Panc1 (cell line): ENCODE results near the gene GRPEL2. TPM values are rescaled to one million over a fixed set of nuclear protein-coding genes. Genes with fewer than 3 reads are reported as not detected.
A peak's percentile ranks its signal among the peaks of the same experiment; 100 is the strongest.

Experiments
- ATAC-seq: fragments of 200-7000 bp; cut with Tn5 transposase; 2 replicates; pipeline ENCODE4 v1.9.1; 2020; ENCODE audit warnings: mild to moderate bottlenecking, moderate library complexity
- BruUV-seq: library from RNA; stranded (reverse); fragments of 400-500 nt; replicated peaks from 2 replicates; lab custom pipeline; 2021; lab: Mats Ljungman, UMichigan
- CTCF ChIA-PET: fragments of 300-600 bp; sonication (Branson Sonifier 250); formaldehyde crosslinking; loops from one replicate; lab custom pipeline; 2022; ENCODE audit warnings: antibody characterized with exemption; lab: Charles Lee
- POLR2A ChIA-PET: fragments of 300-600 bp; sonication (Branson Sonifier 250); formaldehyde crosslinking; loops from one replicate; lab custom pipeline; 2022; ENCODE audit warnings: antibody characterized with exemption; lab: Charles Lee
- DNase-seq: peaks from one replicate; pipeline ENCODE4 v3.0.0-alpha.2; 2010; ENCODE audit warnings: low read depth, low spot score
- H3K27ac ChIP-seq: 2 replicates; pipeline ENCODE4 v1.5.1; 2011; ENCODE audit warnings: mild to moderate bottlenecking, low read length, inconsistent platforms
- H3K27me3 ChIP-seq: fragments of 200-500 bp; sonication (Bioruptor generic); 2 replicates; pipeline ENCODE4 v1.6.0; 2014; ENCODE audit warnings: low read length, inconsistent platforms; ENCODE audit not compliant: control insufficient read depth, insufficient read depth
- H3K36me3 ChIP-seq: fragments of 200-500 bp; sonication (Bioruptor generic); 2 replicates; pipeline ENCODE4 v1.5.1; 2014; ENCODE audit warnings: inconsistent platforms, mild to moderate bottlenecking, low read length, moderate library complexity; ENCODE audit not compliant: control insufficient read depth, insufficient read depth
- H3K4me1 ChIP-seq: 2 replicates; pipeline ENCODE4 v1.5.1; 2011; ENCODE audit warnings: inconsistent platforms, mild to moderate bottlenecking, low read length, moderate library complexity; ENCODE audit not compliant: control insufficient read depth, insufficient read depth
- H3K4me3 ChIP-seq, 2 experiments: 2 replicates each; pipeline ENCODE4 v1.5.1; 2011 to 2012; ENCODE audit warnings: low read depth in 2 of 2, low read length in 2 of 2, mild to moderate bottlenecking in 2 of 2, inconsistent platforms in 1 of 2, moderate library complexity in 1 of 2
- H3K9me3 ChIP-seq: fragments of 200-500 bp; sonication (Bioruptor generic); 2 replicates; pipeline ENCODE4 v1.5.1; 2014; ENCODE audit warnings: low read depth, mild to moderate bottlenecking, inconsistent platforms, low read length, moderate library complexity; ENCODE audit not compliant: control insufficient read depth, insufficient read depth
- CTCF ChIP-seq: fragments of 450-650 bp; IDR thresholded peaks from 2 replicates; pipeline ENCODE4 v1.5.1; 2017; ENCODE audit warnings: mild to moderate bottlenecking
- POLR2AphosphoS5 ChIP-seq: IDR thresholded peaks from 2 replicates; pipeline ENCODE4 v1.6.1; 2012; ENCODE audit warnings: mild to moderate bottlenecking, low read depth, low read length, moderate library complexity
- REST ChIP-seq, 2 experiments: IDR thresholded peaks; 2 replicates each; pipeline ENCODE4 v1.6.1; 2011 to 2012; ENCODE audit warnings: low read depth in 2 of 2, control low read depth in 1 of 2, low read length in 1 of 2, mild to moderate bottlenecking in 1 of 2, moderate library complexity in 1 of 2; ENCODE audit not compliant: insufficient read depth in 1 of 2
- SIN3A ChIP-seq: IDR thresholded peaks from 2 replicates; pipeline ENCODE4 v1.6.1; 2012; ENCODE audit warnings: low read depth, mild to moderate bottlenecking, low read length, moderate library complexity, borderline replicate concordance; ENCODE audit not compliant: insufficient read depth
- TCF7L2 ChIP-seq: IDR thresholded peaks from 2 replicates; pipeline ENCODE4 v1.6.1; 2011; ENCODE audit warnings: mild to moderate bottlenecking, low read depth, low read length, inconsistent platforms
- in situ Hi-C: cut with HindIII; loops from 2 replicates; pipeline ENCODE4 v1.10.0; 2016; ENCODE audit warnings: low sequenced_read_pairs, low pct_unique_long_range_greater_than_20kb
- intact Hi-C: fragments of 100-400 bp; cut with micrococcal nuclease; formaldehyde crosslinking; loops from one replicate; pipeline ENCODE4 v1.10.0; 2022; ENCODE audit not compliant: unreplicated experiment
- total RNA-seq: library from RNA; stranded (reverse); gene quantifications from one replicate; pipeline ENCODE4 v1.2.1, GENCODE V29; 2021; ENCODE audit not compliant: unreplicated experiment

Gene GRPEL2
- total RNA-seq, 1 experiment from 2014 or later = 30.1 TPM

GRCh38 chr5:149344151-149344550 is 1.1 kb upstream of the GRPEL2 start:
- BruUV-seq = no TSS peak
- H3K4me3 ChIP-seq = peak overlapping the region; percentile 82 to 89
- DNase-seq (no peak), ATAC-seq (no peak)
- ChIA-PET CTCF (no interaction called here), POLR2A (interaction anchor here (0.6 kb wide), 1 partner anchor 717 kb away, joined by 3 read pairs; no protein-coding TSS in a partner anchor)
- H3K27me3 ChIP-seq = no peaks in the 10 kb centered on the region
- in situ Hi-C loops (no loop called here), intact Hi-C loops (no loop called here)
- no peaks in the 10 kb centered on the region for H3K9me3 ChIP-seq
- peaks cover 16% of the 10 kb centered on the region for H3K36me3 ChIP-seq
- H3K27ac ChIP-seq = peak overlapping the region; percentile 96
- TF ChIP-seq TCF7L2 = no peak
- no peak for TF ChIP-seq REST (IDR thresholded peaks at IDR 0.05; ENCODE audit: insufficient read depth in 1 of 2, low read depth in 2 of 2, low read length in 1 of 2)
- TF ChIP-seq SIN3A = no peak
- no peak for TF ChIP-seq CTCF
- no peak for TF ChIP-seq POLR2AphosphoS5
- H3K4me1 ChIP-seq = peaks cover 7% of the 10 kb centered on the region

- ChIA-PET CTCF (no interaction called here), POLR2A (interaction anchor here (0.9 to 1.4 kb wide), 2 partner anchors 11 to 16 kb away, joined by 3 to 4 read pairs; no protein-coding TSS in a partner anchor)
- H3K4me3 ChIP-seq = peak overlapping the region; percentile 82 to 89
- DNase-seq (no peak), ATAC-seq (peak; percentile 17)
- peaks cover 31% of the 10 kb centered on the region for H3K36me3 ChIP-seq
- no TSS peak for BruUV-seq
- H3K27me3 ChIP-seq = no peaks in the 10 kb centered on the region
- in situ Hi-C loops = no loop called here
- H3K4me1 ChIP-seq = peaks cover 7% of the 10 kb centered on the region
- intact Hi-C loops = no loop called here
- H3K9me3 ChIP-seq = no peaks in the 10 kb centered on the region
- no peak for TF ChIP-seq CTCF
- no peak for TF ChIP-seq POLR2AphosphoS5
- TF ChIP-seq SIN3A = no peak
- TF ChIP-seq REST (IDR thresholded peaks at IDR 0.05; ENCODE audit: insufficient read depth in 1 of 2, low read depth in 2 of 2, low read length in 1 of 2) = no peak
- TF ChIP-seq TCF7L2 = no peak
- H3K27ac ChIP-seq = peak overlapping the region; percentile 96
Observed at GRCh38 chr5:149345892-149346222, 558 bp downstream of the GRPEL2 start.
